COLO668 (cell line): ENCODE results near the gene ACSL1.

ENCODE experiments used
- DNase-seq: peaks from one replicate; lab custom pipeline; 2025; ENCODE audit not compliant: unreplicated experiment; lab: John Stamatoyannopoulos, UW

ACSL1 gene

DNA sequence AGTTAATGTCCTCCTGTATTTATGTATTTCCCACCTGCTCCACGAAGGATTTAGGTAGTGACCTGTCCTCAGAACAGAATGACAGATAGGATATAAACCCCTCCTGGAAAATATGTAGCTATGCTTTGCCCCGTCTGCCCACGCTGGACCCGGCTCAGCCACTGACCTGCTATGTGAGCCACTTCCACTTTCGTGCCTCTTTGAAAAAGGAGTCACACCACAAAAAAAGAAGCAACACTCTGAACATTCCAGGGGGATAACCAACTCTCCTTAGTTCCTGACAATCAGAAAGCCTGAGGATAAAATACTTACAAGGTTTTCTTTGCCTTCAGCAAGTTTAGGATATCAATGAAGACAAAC is 11.1 kb downstream of the ACSL1 start:
- DNase-seq: no peak

DNA sequence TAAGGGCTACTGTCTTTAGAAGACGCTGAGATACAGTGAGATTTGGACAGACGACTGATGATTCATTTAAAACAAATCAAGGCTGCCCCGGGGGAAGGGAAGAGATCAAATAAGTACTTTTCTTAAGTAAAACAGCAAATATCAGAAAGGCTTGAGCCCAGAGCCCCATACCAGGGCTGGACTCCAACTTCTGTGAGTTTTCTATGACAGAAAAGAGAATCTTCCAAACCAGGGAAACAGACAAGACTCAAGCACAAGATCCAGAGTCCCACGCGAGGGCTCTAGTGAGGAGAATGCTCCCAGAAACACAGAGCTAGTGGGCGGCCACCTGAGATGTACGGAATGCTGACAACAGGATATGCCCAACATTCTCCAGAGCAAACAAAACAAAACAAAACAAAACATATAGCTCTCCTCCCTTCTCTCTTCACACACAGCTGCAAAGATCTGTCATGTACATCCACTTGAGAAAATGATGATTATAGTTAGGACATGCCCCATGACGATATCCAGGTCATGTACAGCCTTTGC is 13.1 kb downstream of the ACSL1 start:
- DNase-seq: no peak

- no peak for DNase-seq
Observed at GRCh38 chr4:184812199-184812542, 13.6 kb downstream of the ACSL1 start.

DNA sequence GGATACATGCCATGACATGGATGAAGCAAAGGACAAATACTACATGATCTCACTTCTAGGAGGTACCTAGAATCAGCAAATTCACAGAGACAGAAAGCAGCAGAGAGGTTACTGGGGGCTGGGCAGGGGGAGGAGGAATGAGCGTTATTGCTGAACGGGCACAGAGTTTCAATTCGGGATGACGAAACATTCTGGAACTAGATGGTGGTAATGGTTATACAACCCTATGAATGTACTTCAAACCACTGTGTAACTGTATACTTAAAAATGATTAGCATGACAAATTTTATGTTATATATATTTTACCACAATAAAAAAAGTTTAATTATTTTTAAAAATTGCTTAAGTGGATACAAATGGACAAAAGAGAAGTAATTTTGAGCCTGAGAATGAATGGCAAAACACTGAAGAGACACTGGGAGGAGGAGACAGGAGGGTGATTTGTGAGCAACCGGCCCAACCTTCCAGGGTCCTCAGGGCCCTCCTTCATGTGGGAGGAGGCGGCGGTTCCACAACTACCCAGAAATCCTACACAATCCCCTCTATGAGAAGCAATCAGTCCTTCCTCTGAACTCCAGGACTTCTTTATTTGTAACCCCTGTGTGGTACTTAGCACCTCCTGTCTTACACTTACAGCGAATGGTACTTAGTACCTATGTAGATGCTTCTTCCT is 14.1 kb downstream of the ACSL1 start:
- no peak for DNase-seq

DNA sequence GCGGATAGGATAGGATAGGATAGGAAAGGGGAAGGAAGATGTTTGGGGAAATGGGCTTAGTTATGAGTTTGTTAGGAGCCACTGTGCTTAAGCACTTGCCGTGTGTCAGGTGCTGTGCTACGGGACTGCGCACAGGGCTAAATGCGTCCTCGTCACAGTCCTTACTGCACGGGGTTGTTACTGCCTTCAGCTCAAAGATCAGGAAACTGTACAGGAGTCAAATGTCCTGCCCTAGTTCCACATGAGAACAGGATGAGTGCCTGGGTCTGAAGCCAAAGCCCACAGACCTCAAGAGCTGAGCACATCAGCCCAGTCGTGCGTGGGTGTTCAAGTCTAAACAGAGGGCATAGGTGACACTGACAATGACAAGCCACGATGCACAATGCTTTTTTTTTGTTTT is 15.0 kb downstream of the ACSL1 start:
- DNase-seq: no peak

DNA sequence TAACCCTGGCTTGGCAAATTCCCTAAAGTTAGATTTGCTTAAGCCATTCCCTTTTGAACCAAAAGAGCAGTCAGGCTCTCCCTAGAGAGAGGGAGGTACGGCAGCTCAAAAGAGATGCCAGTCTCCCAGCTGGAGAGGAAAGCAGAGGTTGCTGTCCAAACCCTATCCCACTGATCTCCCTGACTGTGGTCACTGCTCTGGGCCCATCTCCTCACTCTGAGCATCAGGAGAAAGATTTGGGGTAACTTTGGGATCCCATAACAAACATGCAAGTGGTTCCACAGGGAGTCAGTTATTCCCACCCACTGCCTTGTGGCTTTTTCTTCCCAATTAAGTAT is 17.1 kb downstream of the ACSL1 start:
- no peak for DNase-seq

GRCh38 chr4:184807797-184808712 is 17.7 kb downstream of the ACSL1 start:
- no peak for DNase-seq

- DNase-seq: no peak
Observed at GRCh38 chr4:184807256-184807655, 18.5 kb downstream of the ACSL1 start.

DNA sequence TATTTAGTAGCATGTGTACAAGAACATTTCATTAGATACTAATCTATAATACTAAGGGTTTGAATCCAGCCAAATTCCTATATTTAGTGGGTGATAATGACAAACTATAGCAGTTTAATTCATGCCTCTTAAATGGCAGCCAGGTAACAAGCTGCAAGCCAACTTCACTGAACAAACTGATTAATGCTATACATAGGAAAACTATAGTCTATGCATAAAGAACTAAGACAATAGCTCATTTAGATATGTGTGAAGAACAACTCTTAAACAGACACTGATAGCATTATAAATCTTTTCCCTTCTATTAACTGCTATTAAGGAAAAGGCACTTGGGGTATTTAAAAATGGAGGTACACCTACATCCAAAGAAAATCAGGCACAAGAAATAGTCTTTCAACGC is 19.1 kb downstream of the ACSL1 start:
- no peak for DNase-seq

GRCh38 chr4:184806229-184806550 is 19.6 kb downstream of the ACSL1 start:
- DNase-seq: no peak

DNA sequence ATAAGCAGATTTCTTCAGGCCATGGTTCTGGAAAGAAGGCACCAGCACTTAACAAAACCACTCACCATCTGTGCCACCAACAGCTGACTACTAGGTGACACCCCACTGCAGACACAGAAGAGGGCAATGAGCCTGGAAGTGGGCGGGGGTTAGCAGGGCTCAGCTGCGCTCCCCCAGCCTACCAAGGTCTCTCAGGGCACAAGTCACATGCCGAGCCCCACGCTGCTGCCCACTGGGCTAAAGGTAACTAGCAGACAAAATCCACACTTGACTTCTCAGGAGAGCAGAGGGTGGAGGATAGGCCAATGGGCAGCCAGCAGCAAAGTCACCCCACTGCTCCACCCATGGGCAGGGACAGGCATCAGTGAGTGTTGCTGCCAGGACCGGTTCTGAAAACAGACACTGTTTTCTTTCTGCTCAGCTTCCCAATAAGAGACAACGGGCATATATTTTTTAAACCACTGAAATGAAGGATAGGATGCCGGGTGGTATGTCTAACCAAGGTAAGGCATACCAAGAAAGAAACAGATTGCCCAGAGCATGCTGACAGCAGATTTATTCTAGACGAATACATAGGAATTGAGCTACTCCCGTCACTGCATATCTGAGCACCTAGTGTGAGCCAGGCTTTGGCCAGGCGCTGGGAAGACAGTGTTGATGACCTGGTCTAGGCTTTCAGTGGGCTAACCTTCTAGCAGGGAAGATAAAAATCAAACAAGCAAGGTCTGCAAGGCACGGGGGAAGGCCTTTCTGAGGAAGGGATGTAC is 20.1 kb downstream of the ACSL1 start:
- DNase-seq: no peak

- DNase-seq: no peak
Observed at GRCh38 chr4:184804621-184805020, 21.1 kb downstream of the ACSL1 start.

- DNase-seq: no peak
Observed at GRCh38 chr4:184803874-184804273, 21.9 kb downstream of the ACSL1 start.

- DNase-seq: no peak
Observed at GRCh38 chr4:184803133-184803532, 22.6 kb downstream of the ACSL1 start.

- no peak for DNase-seq
Observed at GRCh38 chr4:184802697-184803015, 23.1 kb downstream of the ACSL1 start.

GRCh38 chr4:184801781-184802696 is 23.7 kb downstream of the ACSL1 start:
- no peak for DNase-seq

- no peak for DNase-seq
Observed at GRCh38 chr4:184798504-184798903, 27.3 kb downstream of the ACSL1 start.

GRCh38 chr4:184796906-184797305 is 28.9 kb downstream of the ACSL1 start:
- no peak for DNase-seq

- DNase-seq: no peak
Observed at GRCh38 chr4:184795214-184795844, 30.4 kb downstream of the ACSL1 start.

GRCh38 chr4:184794470-184794869 is 31.3 kb downstream of the ACSL1 start:
- DNase-seq: no peak
